Adipocyte (in vitro differentiated cells): ENCODE results near the gene PJA2.
A peak's percentile ranks its signal among the peaks of the same experiment; 100 is the strongest.

Source experiments
- DNase-seq: peaks from one replicate; pipeline ENCODE4 v3.0.0-alpha.2; 2015; ENCODE audit warnings: low read depth
- H3K27me3 ChIP-seq: replicated peaks from 2 replicates; pipeline ENCODE4 v1.7.0; 2013; ENCODE audit warnings: mild to moderate bottlenecking, low read length, moderate library complexity; ENCODE audit not compliant: control insufficient read depth, insufficient read depth
- H3K36me3 ChIP-seq: 2 replicates; pipeline ENCODE4 v1.7.0; 2013; ENCODE audit warnings: low read length, mild to moderate bottlenecking, moderate library complexity; ENCODE audit not compliant: control insufficient read depth, insufficient read depth, severe bottlenecking
- H3K4me1 ChIP-seq: 2 replicates; pipeline ENCODE4 v1.7.0; 2013; ENCODE audit warnings: mild to moderate bottlenecking, low read length, moderate library complexity; ENCODE audit not compliant: control insufficient read depth, insufficient read depth
- H3K4me3 ChIP-seq: 2 replicates; pipeline ENCODE4 v1.7.0; 2013; ENCODE audit warnings: mild to moderate bottlenecking, low read length, moderate library complexity
- H3K9ac ChIP-seq: 2 replicates; pipeline ENCODE4 v1.7.0; 2013; ENCODE audit warnings: mild to moderate bottlenecking, low read length, moderate library complexity
- H3K9me3 ChIP-seq: 2 replicates; pipeline ENCODE4 v1.7.0; 2013; ENCODE audit warnings: mild to moderate bottlenecking, low read length, moderate library complexity; ENCODE audit not compliant: control insufficient read depth

PJA2 gene

DNA sequence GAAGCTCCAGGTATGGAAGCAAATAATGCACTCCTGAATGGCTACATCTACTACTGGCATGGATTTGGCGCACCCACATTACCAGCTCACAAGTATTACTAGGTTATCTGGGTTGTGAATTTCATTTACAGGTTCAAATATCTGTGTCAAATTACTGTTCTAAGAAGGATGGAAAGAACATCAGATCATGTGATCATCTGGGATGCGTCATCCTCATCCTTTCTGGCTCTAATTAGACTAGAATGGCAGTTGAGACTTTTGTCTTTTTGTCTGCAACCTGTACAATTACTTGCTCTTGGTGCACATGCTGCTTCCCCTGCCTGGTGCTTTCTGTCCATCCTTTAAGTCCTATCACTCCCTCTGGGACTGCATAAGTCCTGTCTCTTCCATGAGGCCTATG lies 64.1 kb downstream of the PJA2 start:
- DNase-seq = peak; percentile 8
- H3K36me3 ChIP-seq = peaks cover 48% of the 10 kb centered on the region

DNA sequence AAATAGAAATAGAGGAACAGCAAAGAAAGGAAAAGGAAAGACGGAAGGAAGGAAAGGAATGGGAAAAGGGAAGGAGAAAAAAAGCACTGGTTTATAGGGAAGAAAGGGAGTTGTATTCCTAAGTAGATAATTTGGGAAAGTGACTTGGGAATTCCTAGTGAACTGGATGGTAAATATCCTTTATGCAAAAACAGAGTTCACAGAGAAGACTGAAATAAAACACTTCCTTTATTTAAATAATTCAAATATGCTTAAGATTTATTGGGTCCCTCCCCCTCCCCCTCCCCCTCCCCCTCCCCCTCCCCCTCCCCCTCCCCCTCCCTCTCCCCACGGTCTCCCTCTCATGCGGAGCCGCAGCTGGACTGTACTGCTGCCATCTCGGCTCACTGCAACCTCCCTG lies 69.4 kb downstream of the PJA2 start:
- no peak overlapping the region for H3K9ac ChIP-seq
- H3K27me3 ChIP-seq = no peaks in the 10 kb centered on the region
- no peaks in the 10 kb centered on the region for H3K9me3 ChIP-seq
- no peak for DNase-seq
- H3K36me3 ChIP-seq = peaks cover 57% of the 10 kb centered on the region
- peaks cover 13% of the 10 kb centered on the region for H3K4me1 ChIP-seq
- H3K4me3 ChIP-seq = no peak overlapping the region

More for the DNA sequence above, 64.1 kb downstream of the PJA2 start:
- peaks cover 13% of the 10 kb centered on the region for H3K4me1 ChIP-seq
- no peak overlapping the region for H3K9ac ChIP-seq
- H3K27me3 ChIP-seq = no peaks in the 10 kb centered on the region
- no peaks in the 10 kb centered on the region for H3K9me3 ChIP-seq
- no peak overlapping the region for H3K4me3 ChIP-seq

DNA sequence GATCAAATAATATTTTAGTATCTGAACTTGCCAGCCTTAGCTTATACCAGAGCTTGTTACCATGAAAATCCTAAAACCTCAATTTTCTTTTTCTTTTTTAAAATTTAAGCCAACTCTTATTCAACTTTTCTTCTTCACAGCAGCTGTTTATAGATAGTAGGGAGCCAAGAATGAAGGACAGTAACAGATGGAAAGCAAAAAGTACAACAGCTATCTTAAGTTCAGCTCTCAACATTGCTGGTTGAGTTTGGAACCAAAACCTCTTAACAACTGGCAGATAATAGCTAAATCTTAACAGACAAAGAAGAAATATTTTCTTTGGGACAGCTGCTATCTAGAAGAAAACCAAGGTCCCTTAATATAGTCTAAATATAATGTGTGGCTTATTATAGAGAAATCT lies 74.7 kb downstream of the PJA2 start:
- no peaks in the 10 kb centered on the region for H3K27me3 ChIP-seq
- peaks cover 10% of the 10 kb centered on the region for H3K4me1 ChIP-seq
- peaks cover 57% of the 10 kb centered on the region for H3K36me3 ChIP-seq
- no peak overlapping the region for H3K4me3 ChIP-seq
- no peak overlapping the region for H3K9ac ChIP-seq
- no peak for DNase-seq
- no peaks in the 10 kb centered on the region for H3K9me3 ChIP-seq

DNA sequence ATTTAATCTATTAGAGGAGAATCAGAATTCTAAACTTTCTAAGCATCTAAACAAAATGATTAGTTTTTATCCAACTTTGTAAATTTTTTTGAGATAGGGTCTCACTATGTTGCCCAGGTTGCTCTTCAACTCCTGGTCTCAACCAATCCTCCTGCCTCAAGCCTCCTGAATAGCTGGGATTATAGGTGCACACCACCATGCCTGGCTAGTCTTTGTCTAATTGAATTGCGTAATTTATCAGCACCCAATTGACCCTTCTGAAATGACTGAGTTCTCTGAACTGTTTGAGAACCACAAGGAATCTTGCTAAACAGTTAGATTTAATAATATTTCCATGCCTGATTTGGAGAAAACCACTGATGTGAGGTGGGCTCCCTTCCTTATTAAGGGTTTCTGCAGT lies 75.7 kb downstream of the PJA2 start:
- Histone ChIP-seq H3K9me3 (no peaks in the 10 kb centered on the region), H3K9ac (no peak overlapping the region), H3K27me3 (no peaks in the 10 kb centered on the region), H3K36me3 (peaks cover 51% of the 10 kb centered on the region), H3K4me1 (peaks cover 19% of the 10 kb centered on the region), H3K4me3 (no peak overlapping the region)
- DNase-seq = no peak

DNA sequence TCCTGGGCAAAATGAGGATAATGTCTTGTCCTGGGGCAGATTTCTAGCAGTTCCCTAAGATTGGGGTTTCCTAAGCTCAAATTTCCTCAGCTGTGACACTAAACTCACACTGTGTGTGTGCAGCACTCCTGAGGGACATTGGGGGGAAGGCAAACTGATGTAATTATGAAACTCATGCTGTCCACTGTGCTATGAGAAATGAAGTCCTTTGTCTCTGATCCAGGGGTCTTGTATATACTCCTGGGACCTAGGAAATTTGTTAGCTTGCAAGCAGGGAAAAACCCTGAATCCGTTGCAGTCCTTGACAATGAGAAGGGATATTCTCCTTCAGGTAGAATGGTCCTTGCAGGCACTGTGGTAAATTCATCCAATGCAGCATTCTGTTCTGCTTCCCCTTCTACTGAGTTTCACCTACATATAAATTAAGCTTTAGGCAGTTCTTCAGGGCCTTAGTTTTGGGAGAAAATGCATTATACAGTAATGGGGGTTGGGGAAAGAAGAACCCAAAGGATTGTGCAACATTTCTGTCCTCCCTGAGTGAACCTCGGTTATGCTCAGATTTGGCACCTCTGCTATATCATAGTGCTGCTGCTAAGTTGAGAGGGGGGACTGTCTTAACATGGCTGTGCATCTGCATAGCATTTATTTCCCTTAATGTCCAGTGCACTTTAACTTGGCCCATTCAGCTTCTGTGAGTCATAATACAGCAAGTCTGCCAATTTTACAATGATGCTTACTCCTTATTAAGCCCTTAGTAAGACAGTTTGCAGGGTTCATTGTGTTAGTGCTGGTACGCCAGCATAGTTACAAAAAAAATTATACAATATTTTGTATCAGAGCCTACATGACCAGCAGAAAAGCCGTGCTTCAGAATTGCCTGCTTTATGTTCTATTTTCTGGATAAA lies 80.2 kb downstream of the PJA2 start:
- DNase-seq = peak; percentile 66
- Histone ChIP-seq H3K9me3 (no peaks in the 10 kb centered on the region), H3K4me1 (peaks cover 51% of the 10 kb centered on the region)

DNA sequence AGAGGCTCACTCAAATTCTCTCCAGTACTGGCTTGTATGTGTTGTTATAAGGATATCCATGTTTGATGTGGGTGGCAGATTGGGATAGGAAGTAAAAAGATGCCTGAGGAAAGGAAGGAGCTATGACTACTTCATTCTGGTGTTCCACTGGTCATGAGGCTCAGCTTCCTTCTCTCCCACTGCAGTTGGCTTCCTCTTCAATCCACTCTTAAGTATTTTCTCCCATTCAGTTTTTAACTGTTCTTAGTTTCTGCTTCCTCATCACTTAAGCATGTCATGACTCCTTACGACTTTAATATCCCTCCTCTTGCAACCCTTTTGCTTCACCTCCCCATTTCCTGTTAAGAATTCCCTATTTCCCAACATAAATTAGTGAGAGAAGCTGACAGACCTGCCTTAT lies 81.1 kb downstream of the PJA2 start:
- Histone ChIP-seq H3K9me3 (no peaks in the 10 kb centered on the region), H3K27me3 (no peaks in the 10 kb centered on the region), H3K4me3 (no peak overlapping the region), H3K4me1 (peaks cover 60% of the 10 kb centered on the region), H3K9ac (no peak overlapping the region), H3K36me3 (peaks cover 10% of the 10 kb centered on the region)
- no peak for DNase-seq

More for the DNA sequence above, 80.2 kb downstream of the PJA2 start:
- peaks cover 17% of the 10 kb centered on the region for H3K36me3 ChIP-seq
- H3K9ac ChIP-seq = no peak overlapping the region
- H3K4me3 ChIP-seq = no peak overlapping the region
- no peaks in the 10 kb centered on the region for H3K27me3 ChIP-seq

DNA sequence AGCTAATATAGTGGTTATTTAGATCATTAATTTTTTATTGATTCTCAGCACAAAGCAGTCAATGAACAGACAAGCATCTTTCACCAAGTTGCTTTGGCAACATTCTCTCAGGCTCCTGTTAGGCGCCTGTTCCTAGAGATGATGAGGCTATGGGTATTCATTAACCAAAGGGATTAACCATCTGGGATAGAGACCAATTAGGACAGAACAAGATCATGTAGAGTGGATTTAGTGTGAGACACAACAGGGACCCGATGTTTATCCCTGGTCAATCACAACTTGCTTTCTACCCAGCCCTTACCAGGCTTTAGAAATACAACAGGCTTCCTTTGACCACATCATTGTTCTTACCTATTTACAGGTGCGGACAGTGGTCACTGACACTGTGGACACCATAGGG lies 82.2 kb downstream of the PJA2 start:
- Histone ChIP-seq H3K4me3 (peak overlapping the region; percentile 66), H3K9ac (peak overlapping the region; percentile 32), H3K9me3 (no peaks in the 10 kb centered on the region), H3K4me1 (peaks cover 65% of the 10 kb centered on the region), H3K36me3 (no peaks in the 10 kb centered on the region), H3K27me3 (no peaks in the 10 kb centered on the region)
- DNase-seq = no peak

DNA sequence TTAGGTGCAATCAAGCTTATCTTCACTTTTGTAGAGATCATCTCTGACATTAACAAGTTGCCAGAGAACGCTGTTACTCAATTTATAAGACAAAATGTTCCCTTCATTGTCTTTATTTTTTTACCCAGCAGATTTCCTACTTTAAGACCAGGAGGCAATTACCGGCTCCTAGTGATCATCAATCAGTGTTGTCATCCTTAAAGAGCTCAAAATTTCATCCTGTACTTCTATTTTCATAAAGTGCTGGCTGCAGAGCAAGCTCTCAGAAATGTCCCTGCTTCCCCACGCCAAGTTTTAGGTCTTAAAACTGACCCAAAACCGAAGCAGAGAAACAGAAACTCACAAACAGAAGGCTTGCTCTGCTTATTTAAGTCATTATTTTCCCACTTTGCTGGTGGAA lies 82.9 kb downstream of the PJA2 start:
- Histone ChIP-seq H3K27me3 (no peaks in the 10 kb centered on the region), H3K9me3 (no peaks in the 10 kb centered on the region), H3K4me1 (peaks cover 65% of the 10 kb centered on the region), H3K4me3 (peak overlapping the region; percentile 66), H3K9ac (peak overlapping the region; percentile 32), H3K36me3 (no peaks in the 10 kb centered on the region)
- no peak for DNase-seq

DNA sequence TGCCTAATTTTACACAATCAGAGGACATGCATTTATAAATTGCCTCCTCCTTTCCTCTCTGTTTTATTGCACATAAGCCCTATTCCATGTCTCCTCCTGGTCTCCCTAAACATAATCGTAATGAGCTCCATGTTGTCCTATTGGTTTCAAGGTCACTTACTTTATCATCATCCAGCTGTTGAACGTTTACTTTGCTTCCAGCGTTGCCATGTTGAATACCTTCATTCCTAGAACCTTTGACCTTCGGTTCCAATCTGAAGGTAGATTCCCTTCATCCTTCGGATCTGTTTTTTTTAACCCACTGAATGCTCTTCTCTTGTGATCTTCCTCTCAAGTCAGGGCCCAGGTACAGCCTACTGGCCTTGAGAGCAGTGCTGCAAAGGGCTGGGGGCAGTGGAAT lies 84.3 kb downstream of the PJA2 start:
- Histone ChIP-seq H3K4me1 (peaks cover 64% of the 10 kb centered on the region), H3K27me3 (no peaks in the 10 kb centered on the region), H3K9me3 (no peaks in the 10 kb centered on the region), H3K9ac (no peak overlapping the region), H3K36me3 (no peaks in the 10 kb centered on the region), H3K4me3 (no peak overlapping the region)
- no peak for DNase-seq

DNA sequence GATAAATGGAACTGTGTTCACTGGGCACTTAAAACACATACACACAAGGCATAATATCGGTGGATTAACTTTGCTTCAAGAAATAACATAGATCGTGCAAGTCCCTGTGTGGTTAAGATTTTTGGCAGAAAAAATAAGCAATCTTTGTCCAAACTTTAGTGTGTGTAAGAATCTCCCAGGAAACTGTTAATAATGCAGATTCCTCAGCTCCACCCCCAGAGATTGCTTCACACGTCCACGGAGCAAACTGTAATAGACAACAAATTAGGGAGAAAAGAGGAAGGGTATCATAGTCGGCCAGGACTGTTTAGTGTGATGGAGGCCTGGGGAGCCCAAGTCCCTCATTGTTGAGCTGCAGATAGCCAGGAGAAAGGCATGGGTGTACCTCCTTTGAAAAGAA lies 84.8 kb downstream of the PJA2 start:
- peak; percentile 9 for DNase-seq
- H3K4me3 ChIP-seq = no peak overlapping the region
- H3K9me3 ChIP-seq = no peaks in the 10 kb centered on the region
- peak overlapping the region; percentile 7 for H3K9ac ChIP-seq
- H3K27me3 ChIP-seq = no peaks in the 10 kb centered on the region
- no peaks in the 10 kb centered on the region for H3K36me3 ChIP-seq
- H3K4me1 ChIP-seq = peaks cover 59% of the 10 kb centered on the region

DNA sequence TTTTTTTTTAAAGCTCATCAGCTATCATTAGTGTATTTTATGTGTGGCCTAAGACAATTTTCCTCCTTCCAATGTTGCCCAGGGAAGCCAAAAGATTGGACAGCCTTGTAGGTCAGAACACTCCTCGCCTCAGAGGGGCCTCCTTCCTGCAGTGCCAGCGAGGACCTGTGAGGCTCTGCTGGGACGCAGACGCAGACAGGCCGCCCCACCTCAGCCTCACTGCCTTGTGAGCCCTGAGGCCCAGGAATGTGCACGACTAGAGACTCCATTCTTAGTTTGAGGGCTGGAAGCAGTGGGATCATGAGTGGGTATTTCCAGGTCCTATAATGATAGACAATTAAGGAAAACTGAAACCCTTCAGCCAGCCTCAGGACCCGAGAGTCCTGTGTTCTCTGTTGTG lies 85.4 kb downstream of the PJA2 start:
- DNase-seq = no peak
- Histone ChIP-seq H3K9me3 (no peaks in the 10 kb centered on the region), H3K36me3 (no peaks in the 10 kb centered on the region), H3K4me3 (no peak overlapping the region), H3K4me1 (peaks cover 55% of the 10 kb centered on the region), H3K27me3 (no peaks in the 10 kb centered on the region), H3K9ac (peak overlapping the region; percentile 7)

DNA sequence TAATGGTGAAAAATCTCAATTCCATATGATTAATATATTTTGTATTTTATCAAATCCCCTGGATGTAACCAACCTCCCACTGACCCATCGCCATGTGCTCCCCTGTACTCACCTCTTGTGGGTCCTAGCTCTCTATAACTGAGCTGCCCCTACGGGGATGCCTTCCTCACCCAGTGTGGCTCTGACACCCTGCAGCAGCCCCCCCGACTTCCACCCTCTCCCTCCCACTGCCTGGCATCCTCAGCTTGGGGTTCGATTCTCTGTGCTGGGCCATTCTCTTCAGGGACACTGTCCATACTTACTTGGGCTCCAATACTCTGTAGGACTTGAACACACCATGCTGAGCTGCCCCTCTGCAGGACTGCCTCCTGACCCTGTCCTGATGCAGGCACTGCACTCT lies 87.1 kb downstream of the PJA2 start:
- Histone ChIP-seq H3K9me3 (no peaks in the 10 kb centered on the region), H3K9ac (no peak overlapping the region), H3K27me3 (no peaks in the 10 kb centered on the region), H3K4me1 (peaks cover 43% of the 10 kb centered on the region), H3K4me3 (no peak overlapping the region), H3K36me3 (no peaks in the 10 kb centered on the region)
- no peak for DNase-seq
